ENCODE measurements around the gene RAB11FIP3.
"Not testable (repeated sequence)": the region's sequence is repeated elsewhere in the genome, so short reads cannot be mapped to it uniquely, and the experiment has no call there.

Gene RAB11FIP3

DNA sequence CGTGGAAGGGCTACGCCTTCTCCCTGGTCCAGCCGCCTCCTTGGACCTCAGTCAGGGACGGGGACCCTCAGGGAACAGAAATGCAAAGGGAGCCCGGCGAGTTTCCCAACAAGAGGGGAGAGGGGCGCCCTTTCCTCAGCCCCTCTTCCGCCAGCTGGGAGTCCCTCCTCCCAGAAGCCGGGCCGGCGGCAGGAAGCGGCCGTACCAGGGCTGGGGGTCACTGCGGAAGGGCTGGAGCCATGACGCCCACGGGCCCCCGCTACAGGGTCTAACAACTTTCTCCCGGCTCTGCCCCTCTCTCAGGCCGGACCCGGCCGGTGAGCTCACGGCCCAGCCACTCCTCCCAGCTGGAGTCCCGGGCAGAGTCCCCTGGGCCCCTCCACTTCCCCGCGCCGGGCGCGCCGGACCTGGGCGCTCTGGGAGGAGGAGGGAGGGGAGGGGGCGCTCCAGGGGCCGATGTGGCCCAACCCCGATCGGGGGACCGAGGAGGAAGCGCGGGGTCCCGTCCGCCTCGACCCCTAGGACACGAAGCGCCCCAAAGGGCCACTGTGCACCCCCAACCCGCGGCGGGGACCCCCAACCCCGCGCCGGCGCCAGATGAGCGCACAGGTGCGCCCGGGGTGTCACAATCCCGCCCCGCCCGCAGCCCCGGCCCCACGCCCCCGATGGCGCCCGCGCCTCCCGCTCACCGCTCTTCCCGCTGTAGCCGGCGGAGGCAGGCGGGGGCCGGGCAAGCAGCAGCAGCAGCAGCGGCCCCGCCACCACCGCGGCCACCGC, 44.2 kb upstream of the RAB11FIP3 start:
- no peak for TF ChIP-seq TAF1 (IDR thresholded peaks at IDR 0.05; ENCODE audit: borderline replicate concordance, low read depth, low read length)
- no peak for TF ChIP-seq POLR2AphosphoS5 (IDR thresholded peaks at IDR 0.05; ENCODE audit: low read depth, low read length)
- no peak for TF ChIP-seq POLR2A (IDR thresholded peaks at IDR 0.05; ENCODE audit: low read depth, low read length)
- no peak for FAIRE-seq
- DNase-seq (ENCODE audit: insufficient read length) = peak; percentile 61

DNA sequence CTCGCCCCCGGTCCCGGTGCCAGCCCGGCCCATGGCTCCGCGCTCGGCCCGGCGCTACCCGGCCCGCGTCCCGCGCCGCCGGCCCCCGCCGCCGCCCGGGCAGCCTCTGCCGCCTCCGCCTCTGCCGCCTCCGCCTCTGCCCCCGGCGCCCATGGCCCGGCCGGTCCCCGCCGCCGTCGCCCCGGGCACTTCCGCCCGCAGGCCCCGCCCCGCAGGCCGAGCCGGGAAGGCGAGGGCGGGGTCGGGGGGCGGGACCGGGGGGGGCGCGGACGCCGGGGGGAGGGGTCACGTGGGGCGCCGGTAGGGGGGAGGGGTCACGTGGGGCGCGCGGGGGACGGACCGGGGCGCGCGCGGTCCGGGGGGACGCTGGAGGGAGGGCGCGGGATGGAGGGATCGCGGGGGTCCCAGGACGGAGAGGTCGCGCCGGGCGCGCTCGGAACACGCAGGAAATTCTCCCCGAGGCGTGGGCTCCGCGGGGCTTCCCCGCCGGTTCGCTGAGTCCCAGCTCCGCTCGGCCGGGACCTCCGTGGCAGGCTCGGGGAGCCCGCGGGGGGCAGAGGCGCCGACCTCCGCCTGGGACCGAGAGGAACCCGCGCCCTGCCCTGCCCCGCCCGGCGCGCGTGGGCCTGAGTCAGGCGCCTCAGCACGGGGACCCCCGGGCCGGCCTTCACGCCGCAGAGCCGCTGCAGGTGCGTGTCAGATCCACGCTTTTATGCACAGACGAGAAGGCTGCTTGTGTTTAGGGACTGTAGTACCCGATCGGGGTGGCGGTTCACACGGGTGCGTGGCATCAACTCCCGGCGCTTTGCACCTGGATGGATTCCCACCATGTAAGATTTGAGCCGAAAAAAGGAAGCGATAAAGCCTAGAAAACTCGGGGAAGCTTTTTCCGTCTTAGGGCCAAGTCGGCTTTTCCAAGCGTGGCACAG, 43.4 kb upstream of the RAB11FIP3 start, which contains the start of gene PGAP6:
Gene PGAP6, minus strand, starts transcription at position 190 of the 929 bp plus-strand sequence. Its CDS starts 157 bp downstream, at position 33.
- TF ChIP-seq POLR2A (IDR thresholded peaks at IDR 0.05; ENCODE audit: low read depth, low read length) = peak; percentile 68; the same call in 1 of the 2 replicates
- peak; percentile 65 for TF ChIP-seq POLR2AphosphoS5 (IDR thresholded peaks at IDR 0.05; ENCODE audit: low read depth, low read length)
- no peak for TF ChIP-seq TAF1 (IDR thresholded peaks at IDR 0.05; ENCODE audit: borderline replicate concordance, low read depth, low read length)
- DNase-seq (ENCODE audit: insufficient read length) = peak; percentile 91
- FAIRE-seq = peak; percentile 86

DNA sequence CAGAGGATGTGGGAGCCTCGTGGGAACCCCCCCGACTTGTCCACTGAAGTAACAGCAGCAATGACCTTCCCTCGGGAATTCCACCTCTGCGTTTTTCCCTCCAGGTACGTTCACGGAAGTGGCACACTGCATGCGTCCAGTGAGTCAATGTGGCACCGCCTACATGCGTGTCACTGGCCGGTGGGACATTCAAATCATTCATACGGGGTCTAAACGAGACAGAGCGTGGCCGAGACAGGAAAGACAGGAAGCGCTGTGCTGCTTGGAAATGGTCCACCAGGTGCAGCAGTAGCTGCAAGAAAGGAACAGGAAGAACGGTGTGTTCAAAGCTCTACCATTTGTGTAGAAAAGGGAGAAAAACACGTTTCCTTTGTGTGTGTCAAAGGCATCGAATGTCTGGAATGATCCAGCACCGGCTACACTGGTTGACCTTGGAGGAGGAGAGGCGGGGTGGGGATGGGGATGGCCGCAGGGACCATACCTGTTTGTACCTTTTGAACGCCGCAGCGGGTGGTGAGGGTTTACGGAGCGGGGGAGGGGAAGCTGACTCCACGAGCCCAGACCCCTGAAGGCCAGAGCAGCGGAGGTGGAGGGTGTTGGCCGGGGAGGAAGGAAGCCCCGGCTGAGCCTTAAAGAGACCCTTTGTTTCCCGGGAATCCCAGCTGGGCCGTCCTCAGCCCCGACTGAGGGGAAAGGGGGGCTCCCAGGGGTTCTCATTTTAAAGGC, 42.0 kb upstream of the RAB11FIP3 start:
- peak; percentile 55; the same call in 1 of the 2 replicates for TF ChIP-seq POLR2A (IDR thresholded peaks at IDR 0.05; ENCODE audit: low read depth, low read length)
- no peak for TF ChIP-seq TAF1 (IDR thresholded peaks at IDR 0.05; ENCODE audit: borderline replicate concordance, low read depth, low read length)
- no peak; the same call in 1 of the 2 replicates for TF ChIP-seq POLR2AphosphoS5 (IDR thresholded peaks at IDR 0.05; ENCODE audit: low read depth, low read length)
- peak; percentile 97 for FAIRE-seq
- DNase-seq (ENCODE audit: insufficient read length) = no peak

DNA sequence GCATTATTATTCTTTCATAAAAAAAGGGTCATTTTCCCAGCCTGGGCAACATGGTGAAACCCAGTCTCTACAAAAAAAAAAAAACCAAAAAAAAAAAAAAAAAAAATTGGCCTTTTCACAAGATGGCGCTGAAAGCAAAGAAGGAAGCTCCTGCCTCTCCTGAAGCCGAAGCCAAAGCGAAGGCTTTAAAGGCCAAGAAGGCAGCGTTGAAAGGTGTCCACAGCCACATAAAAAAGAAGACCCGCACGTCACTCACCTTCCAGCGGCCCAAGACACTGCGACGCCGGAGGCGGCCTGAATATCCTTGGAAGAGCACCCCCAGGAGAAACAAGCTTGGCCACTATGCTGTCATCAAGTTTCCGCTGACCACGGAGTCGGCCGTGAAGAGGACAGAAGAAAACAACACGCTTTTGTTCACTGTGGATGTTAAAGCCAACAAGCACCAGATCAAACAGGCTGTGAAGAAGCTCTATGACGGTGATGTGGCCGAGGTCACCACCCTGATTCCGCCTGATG, 38.8 kb upstream of the RAB11FIP3 start:
- no peak for DNase-seq (ENCODE audit: insufficient read length)
- no peak for FAIRE-seq
- TF ChIP-seq POLR2A (IDR thresholded peaks at IDR 0.05; ENCODE audit: low read depth, low read length) (no peak), TAF1 (IDR thresholded peaks at IDR 0.05; ENCODE audit: borderline replicate concordance, low read depth, low read length) (no peak), POLR2AphosphoS5 (IDR thresholded peaks at IDR 0.05; ENCODE audit: low read depth, low read length) (no peak)

DNA sequence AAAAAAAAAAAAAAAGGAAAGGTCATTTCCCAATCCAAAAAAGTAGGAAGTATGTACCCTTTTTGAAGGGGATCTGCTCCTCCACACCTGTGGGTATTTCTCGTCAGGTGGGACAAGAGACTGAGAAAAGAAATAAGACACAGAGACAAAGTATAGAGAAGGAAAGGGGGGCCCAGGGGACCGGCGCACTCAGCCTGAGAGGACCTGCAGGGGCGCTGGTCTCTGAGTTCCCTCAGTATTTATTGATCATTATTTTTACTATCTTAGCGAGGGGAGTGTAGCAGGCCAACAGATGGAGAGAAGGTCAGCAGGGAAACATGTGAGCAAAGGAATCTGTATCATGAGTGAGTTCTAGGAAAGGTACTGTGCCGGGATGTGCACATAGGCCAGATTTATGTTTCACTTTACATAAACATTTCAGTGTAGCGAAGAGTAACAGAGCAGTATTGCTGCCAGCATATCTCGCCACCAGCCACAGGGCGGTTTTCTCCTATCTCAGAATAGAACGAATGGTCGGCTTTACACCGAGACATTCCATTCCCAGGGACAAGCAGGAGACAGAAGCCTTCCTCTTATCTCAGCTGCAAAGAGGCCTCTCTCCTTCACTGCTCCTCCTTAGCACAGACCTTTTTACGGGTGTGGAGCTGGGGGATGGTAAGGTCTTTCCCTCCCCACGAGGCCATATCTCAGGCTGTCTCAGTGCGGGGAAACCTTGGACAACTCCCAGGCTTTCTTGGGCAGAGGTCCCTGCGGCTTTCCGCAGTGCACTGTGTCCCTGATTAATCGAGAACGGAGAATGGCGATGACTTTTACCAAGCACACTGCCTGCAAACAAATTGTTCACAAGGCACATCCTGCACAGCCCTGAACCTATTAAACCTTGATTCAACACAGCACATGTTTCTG, 37.4 kb upstream of the RAB11FIP3 start:
- DNase-seq (ENCODE audit: insufficient read length); FAIRE-seq: not testable (repeated sequence)

DNA sequence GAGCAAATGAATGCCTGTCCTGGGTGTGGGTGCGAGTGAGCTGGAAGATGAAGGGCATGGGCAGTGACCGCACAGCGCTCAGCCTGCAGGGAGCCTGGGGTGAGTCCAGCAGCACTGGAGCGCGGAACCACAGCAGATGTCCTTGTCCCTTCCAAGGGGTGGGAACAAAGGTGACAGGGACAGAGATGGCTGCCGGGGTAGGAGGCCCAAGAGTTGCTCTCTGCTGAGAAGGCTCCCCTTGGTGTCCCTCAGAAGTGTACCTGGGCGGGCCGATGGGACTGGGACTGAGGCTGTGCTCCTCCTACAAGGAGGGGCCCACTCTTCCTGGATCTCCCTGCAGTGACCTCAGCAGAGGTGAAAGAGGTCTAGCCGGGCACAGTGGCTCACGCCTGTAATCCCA, 36.1 kb upstream of the RAB11FIP3 start:
- FAIRE-seq (no peak), DNase-seq (ENCODE audit: insufficient read length) (no peak)
- no peak for TF ChIP-seq POLR2AphosphoS5 (IDR thresholded peaks at IDR 0.05; ENCODE audit: low read depth, low read length)

DNA sequence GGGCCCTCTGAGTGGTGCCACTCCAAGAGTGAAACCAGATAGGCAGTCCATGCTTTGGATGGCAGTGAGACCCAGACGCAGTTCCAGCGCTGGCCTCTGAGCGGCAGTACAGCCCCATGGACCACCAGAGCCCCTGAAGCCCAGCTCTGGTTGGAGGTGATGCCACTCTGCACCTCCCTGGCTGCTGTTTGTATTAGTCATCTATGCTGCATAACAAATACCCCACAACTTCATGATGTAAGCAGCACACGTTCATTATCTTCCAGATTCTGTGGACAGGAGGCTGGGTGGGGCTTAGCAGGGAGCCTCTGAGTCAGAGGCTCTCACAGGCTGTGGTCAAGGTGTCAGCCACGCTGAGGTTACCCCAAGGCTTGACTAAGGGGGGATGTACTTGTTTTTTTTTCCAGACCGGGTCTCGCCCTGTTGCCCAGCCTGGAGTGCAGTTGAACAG, 33.5 kb upstream of the RAB11FIP3 start:
- peak; percentile 58 for DNase-seq (ENCODE audit: insufficient read length)
- FAIRE-seq = no peak
- TF ChIP-seq TAF1 (IDR thresholded peaks at IDR 0.05; ENCODE audit: borderline replicate concordance, low read depth, low read length) (no peak), POLR2AphosphoS5 (IDR thresholded peaks at IDR 0.05; ENCODE audit: low read depth, low read length) (no peak), POLR2A (IDR thresholded peaks at IDR 0.05; ENCODE audit: low read depth, low read length) (no peak)

DNA sequence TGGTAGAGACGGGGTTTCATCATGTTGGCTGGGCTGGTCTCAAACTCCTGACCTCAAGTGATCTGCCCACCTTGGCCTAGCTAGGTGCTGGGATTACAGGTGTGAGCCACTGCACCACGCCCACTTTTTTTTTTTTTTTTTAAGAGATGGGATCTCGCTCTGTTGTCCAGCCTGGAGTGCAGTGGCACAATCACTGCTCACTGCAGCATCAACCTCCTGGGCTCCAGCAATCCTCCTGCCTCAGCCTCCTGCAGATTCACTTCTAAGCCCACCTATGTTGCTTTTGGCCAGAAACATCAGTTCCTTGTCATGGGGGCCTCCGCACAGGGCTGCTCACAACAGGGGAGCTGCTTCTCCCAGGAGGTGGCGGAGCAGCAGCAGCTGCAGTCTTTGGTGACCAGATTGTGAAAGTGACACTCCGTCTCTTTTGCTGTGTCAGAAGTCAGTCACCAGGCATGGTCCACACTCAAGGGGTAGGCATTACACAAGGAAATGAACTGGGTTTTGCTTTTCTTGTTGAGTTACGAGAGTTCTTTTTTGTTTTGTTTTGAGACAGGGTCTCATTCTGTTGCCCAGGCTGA, 32.9 kb upstream of the RAB11FIP3 start:
- no peak for TF ChIP-seq POLR2AphosphoS5 (IDR thresholded peaks at IDR 0.05; ENCODE audit: low read depth, low read length)
- no peak for TF ChIP-seq TAF1 (IDR thresholded peaks at IDR 0.05; ENCODE audit: borderline replicate concordance, low read depth, low read length)
- no peak for TF ChIP-seq POLR2A (IDR thresholded peaks at IDR 0.05; ENCODE audit: low read depth, low read length)
- DNase-seq (ENCODE audit: insufficient read length) (no peak), FAIRE-seq (no peak)

DNA sequence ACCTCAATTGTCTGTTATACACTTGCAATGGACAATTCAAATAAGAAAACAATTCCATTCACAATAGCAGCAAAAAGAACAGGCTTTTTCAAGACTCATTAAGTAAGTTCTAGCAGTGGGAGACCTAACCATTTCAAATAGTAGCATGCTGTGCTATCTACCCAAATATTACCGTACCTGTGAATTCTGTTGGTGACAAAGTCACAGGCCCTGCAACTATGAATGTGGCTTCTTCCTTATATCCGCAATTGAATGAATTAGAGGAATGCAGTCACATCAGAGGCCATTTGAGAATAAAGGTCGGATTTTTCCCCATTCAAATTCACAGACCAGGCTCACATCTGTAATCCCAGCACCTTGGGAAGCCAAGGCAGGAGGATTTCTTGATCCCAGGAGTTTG, 29.2 kb upstream of the RAB11FIP3 start:
- DNase-seq (ENCODE audit: insufficient read length) = no peak
- TF ChIP-seq POLR2AphosphoS5 (IDR thresholded peaks at IDR 0.05; ENCODE audit: low read depth, low read length) (no peak), POLR2A (IDR thresholded peaks at IDR 0.05; ENCODE audit: low read depth, low read length) (no peak)
- no peak for FAIRE-seq

DNA sequence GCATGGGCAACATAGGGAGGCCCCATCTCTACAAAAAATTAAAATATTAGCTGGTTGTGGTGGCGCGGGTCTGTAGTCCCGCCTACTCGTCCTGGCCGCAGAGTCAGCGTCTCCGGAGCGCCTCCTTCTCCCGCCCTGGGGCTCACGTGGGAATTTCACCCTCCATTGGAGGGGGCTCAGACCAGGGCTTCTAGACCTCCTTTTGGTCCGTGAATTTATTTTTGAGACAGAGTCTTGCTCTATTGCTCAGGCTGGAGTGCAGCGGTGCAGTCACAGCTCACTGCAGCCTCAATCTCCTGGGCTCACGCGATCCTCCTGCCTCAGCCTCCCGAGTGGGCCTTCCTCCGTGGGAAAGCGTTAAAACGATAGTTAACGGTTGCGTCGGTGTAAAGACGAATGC, 28.8 kb upstream of the RAB11FIP3 start:
- DNase-seq (ENCODE audit: insufficient read length) = no peak
- peak; percentile 75 for FAIRE-seq

More for the DNA sequence above, 28.8 kb upstream of the RAB11FIP3 start:
- TF ChIP-seq POLR2A (IDR thresholded peaks at IDR 0.05; ENCODE audit: low read depth, low read length) = no peak
- TF ChIP-seq TAF1 (IDR thresholded peaks at IDR 0.05; ENCODE audit: borderline replicate concordance, low read depth, low read length) = no peak
- TF ChIP-seq POLR2AphosphoS5 (IDR thresholded peaks at IDR 0.05; ENCODE audit: low read depth, low read length) = no peak
